HepG2 (cell line): ENCODE data around the gene TECPR1.

Source experiments
- EP300 ChIP-seq, 3 experiments: sonication (generic) in 1 of 3; formaldehyde crosslinking in 1 of 3; IDR thresholded peaks; 2 replicates each; pipeline versions ENCODE4 v1.5.1 to v1.6.1; 2011 to 2020; ENCODE audit warnings: low read depth in 2 of 3, low read length in 2 of 3, borderline replicate concordance in 1 of 3, improper control_type of control experiment in 1 of 3, mild to moderate bottlenecking in 1 of 3, missing genetic modification reagents in 1 of 3, moderate library complexity in 1 of 3
- JUNB ChIP-seq: sonication (generic); formaldehyde crosslinking; IDR thresholded peaks from 2 replicates; pipeline ENCODE4 v1.8.0; 2022; ENCODE audit warnings: missing genetic modification reagents, mild to moderate bottlenecking, borderline replicate concordance
- JUND ChIP-seq: sonication (generic); formaldehyde crosslinking; IDR thresholded peaks from 2 replicates; pipeline ENCODE4 v1.8.0; 2022; ENCODE audit warnings: mild to moderate bottlenecking, missing genetic modification reagents
- PHB2 ChIP-seq: fragments of 450-650 bp; IDR thresholded peaks from 2 replicates; pipeline ENCODE4 v1.6.1; 2018; ENCODE audit not compliant: partially characterized antibody
- TF ChIP-seq, protein P1 (sequence below): sonication (generic); formaldehyde crosslinking; IDR thresholded peaks from 2 replicates; pipeline ENCODE4 v1.4.0; 2020; ENCODE audit warnings: missing genetic modification reagents, borderline replicate concordance

GRCh38 chr7:98168181-98168903, 83.7 kb downstream of the TECPR1 start:
- TF ChIP-seq PHB2 (no peak), JUNB (CRISPR knock-in tag) (no peak), EP300 (IDR thresholded peaks at IDR 0.05; ENCODE audit: low read depth in 2 of 2, low read length in 2 of 2) (no peak), EP300 (CRISPR knock-in tag; IDR thresholded peaks at IDR 0.05; ENCODE audit: borderline replicate concordance) (no peak), JUND (no peak)
- TF ChIP-seq, protein P1, sequence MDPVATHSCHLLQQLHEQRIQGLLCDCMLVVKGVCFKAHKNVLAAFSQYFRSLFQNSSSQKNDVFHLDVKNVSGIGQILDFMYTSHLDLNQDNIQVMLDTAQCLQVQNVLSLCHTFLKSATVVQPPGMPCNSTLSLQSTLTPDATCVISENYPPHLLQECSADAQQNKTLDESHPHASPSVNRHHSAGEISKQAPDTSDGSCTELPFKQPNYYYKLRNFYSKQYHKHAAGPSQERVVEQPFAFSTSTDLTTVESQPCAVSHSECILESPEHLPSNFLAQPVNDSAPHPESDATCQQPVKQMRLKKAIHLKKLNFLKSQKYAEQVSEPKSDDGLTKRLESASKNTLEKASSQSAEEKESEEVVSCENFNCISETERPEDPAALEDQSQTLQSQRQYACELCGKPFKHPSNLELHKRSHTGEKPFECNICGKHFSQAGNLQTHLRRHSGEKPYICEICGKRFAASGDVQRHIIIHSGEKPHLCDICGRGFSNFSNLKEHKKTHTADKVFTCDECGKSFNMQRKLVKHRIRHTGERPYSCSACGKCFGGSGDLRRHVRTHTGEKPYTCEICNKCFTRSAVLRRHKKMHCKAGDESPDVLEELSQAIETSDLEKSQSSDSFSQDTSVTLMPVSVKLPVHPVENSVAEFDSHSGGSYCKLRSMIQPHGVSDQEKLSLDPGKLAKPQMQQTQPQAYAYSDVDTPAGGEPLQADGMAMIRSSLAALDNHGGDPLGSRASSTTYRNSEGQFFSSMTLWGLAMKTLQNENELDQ = no peak
